Skin of body (tissue), 2 donors: ENCODE results near the gene RAP2B. TPM values are rescaled to one million over a fixed set of nuclear protein-coding genes. Genes with fewer than 3 reads are reported as not detected.
"Not testable (repeated sequence)": the region's sequence is repeated elsewhere in the genome, so short reads cannot be mapped to it uniquely, and the experiment has no call there.

Experiments
- DNase-seq: peaks from one replicate; lab custom pipeline; 2025; lab: John Stamatoyannopoulos, UW
- total RNA-seq: library from RNA; depleted of rRNA; stranded (reverse); fragments of >200 nt; gene quantifications from one replicate; pipeline ENCODE4 v1.2.3, GENCODE V29; 2014

Gene RAP2B
- 14.9 TPM for total RNA-seq

DNA sequence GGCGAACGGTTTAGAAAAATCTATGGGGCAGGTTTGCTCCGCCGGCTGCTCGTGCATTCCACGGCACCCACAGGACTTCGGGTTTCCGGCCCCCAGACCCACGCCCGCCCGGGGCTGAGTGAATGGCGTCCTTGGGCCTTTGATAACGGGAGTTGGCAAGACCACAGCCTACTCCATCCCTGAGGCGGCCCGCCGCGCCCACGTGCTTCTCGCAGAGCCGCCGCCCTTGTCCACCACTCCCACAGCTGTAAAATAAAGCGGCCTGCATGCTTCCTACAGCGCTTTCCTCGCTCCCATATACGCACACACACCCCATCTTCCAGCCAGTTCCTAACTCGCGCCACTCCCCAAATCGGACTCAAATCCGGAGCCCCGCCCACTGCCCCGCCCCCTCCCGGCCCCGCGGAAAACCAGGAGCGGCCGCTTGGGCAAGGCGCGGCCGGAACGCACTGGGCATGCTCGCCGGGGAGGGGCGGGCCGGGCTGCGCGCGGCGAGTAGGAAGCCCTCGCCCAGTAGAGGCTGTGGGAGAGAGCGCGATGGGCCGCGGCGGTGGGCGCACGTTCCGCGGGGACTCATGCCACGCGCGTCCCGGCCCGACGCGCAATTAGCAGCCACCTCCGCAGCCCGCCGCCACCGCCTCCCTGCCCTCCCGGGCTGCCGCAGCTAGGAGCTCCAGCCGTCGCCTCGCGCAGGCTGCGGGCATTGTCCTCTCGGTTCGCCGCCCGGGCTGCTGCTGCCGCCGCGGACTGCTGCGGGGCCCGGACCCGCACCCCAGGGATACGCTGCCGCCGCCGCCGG is at the start of gene RAP2B:
RAP2B (plus strand) TSS at position 513 of the 799 bp plus-strand sequence. CDS start 468 bp downstream, outside the sequence.
- peak; percentile 97 for DNase-seq

DNA sequence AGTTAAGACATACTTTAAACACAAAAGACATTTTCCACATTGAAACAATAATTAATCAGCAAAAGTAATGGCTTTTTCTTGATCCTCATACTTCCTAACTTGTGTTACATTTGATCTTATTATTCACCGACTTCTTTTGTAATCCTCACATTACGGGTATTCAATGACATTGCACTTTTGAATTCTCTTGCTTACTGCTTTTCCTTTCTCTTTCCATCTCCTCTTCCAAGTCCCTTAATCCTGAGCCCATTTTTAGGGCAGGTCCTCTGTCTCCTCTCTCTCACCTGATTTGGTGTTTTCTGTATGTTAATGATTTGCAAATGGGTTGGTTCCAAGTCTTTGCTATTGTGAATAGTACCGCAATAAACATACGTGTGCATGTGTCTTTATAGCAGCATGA is 48.5 kb upstream of the RAP2B start:
- no peak for DNase-seq

- not testable (repeated sequence) for DNase-seq
These were observed 47.8 kb upstream of the RAP2B start for GRCh38 chr3:153114270-153114669.

DNA sequence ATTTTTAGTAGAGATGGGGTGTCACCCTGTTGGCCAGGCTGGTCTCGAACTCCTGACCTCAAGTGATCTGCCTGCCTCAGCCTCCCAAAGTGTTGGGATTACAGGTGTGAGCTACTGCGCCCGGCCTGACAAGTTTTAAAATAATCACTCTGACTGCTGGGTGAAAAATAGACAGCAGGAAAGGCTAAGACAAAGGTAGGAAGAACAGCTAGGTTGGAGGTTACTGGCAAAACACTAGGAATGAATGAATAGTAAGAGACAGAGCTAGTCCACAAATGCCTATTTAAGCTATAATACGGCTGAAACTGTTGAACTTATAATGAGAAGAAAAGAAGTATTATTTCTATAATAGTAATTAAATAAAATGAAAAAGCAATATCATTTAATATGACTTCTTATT is 46.7 kb upstream of the RAP2B start:
- DNase-seq: no peak

DNA sequence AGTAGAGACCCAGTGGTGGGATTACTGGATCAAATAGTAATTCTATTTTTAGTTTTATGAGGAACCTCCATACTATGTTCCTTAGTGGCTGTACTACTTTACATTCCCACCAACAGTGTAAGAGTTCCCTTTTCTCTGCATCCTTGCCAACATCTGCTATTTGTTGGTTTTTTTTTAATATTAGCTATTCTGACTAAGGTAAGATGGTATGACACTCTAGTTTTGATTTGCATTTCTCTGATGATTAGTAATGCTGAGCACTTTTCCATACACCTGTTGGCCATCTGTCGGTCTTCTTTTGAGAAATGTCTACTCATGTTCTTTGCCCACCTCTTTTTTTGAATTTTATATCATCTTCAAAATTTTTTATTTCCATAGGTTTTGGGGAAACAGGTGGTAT is 34.2 kb upstream of the RAP2B start:
- no peak for DNase-seq

DNA sequence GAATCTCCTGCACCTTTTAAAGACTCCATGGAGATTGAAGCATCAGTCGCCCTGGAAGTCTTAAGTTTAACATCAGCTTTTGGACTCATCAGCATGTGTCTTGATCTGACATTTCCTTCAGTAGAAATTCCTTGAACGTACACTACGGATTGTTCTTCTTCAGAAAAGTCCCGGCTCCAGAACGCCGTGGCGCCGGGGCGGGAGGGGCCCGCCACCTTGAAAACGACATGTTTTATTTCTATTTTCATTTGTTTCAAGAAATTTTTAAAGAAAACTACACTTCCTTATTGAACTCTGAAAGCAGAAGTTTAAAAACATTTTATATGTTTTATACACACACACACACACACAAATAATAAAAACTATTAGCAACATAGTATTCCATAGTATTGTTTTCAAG is 32.6 kb upstream of the RAP2B start:
- DNase-seq: no peak

GRCh38 chr3:153129866-153130265 is 32.2 kb upstream of the RAP2B start:
- DNase-seq: no peak

GRCh38 chr3:153130312-153130977 is 31.6 kb upstream of the RAP2B start:
- no peak for DNase-seq

DNA sequence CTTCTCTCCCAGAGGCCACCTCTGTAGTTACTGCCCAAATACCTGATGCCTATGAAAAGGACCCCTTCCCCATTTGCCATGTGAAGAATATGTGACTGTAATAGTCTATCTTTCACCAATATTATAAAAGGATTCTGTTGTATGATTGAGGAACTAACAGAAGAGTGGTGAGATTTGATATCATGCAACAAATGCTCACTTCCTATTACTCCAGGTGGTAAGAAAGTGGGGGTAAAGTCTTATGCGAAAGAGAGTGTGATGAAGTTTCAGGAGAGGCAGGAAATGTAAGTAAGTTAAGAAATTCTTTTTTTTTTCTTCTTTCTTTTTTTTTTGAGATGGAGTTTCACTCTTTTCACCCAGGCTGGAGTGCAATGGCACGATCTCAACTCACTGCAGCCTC is 24.4 kb upstream of the RAP2B start:
- DNase-seq: no peak

GRCh38 chr3:153138276-153139210 is 23.5 kb upstream of the RAP2B start:
- DNase-seq: peak; percentile 33

DNA sequence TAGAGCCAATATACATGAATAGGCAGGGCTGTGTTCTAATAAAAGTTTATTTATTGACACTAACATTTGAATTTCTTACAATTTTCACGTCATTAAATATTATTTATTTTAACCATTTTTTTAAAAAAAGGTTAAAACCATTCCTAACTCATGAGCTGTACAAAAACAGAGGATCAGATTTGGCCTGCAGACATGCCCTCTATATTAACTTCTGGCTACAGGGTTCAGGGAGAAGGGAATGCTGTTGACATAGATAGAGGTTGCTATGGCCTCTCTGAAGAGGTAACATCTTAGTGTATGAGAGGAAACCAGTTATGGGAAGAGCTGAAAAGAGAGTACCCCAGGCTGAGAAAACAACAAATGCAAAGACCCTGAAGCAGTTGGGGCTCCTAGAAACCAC is 19.1 kb upstream of the RAP2B start:
- no peak for DNase-seq

DNA sequence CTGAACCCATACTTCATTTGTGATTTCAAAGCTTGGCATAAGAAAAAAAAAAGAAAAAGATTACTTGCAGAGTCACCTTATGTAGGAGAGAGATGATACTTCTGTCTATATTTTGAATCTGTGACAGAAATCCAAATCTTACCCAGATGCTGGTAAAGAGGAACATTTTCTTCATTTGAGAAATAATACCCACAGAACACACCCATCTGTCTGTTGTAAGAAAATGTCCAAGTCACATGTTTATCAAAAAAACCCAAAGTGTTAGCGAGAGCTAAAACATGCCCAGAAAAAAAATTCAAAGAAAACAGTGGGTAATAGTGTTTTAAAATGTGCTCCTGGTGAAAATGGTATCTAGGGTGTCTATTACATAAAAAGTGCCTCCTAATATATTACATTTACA is 18.0 kb upstream of the RAP2B start:
- DNase-seq: no peak

- DNase-seq: no peak
These were observed 17.2 kb upstream of the RAP2B start for GRCh38 chr3:153144779-153145178.

GRCh38 chr3:153145454-153145853 is 16.6 kb upstream of the RAP2B start:
- DNase-seq: no peak

- no peak for DNase-seq
These were observed 15.6 kb upstream of the RAP2B start for GRCh38 chr3:153146191-153147053.

GRCh38 chr3:153150991-153151390 is 11.0 kb upstream of the RAP2B start:
- DNase-seq: no peak

DNA sequence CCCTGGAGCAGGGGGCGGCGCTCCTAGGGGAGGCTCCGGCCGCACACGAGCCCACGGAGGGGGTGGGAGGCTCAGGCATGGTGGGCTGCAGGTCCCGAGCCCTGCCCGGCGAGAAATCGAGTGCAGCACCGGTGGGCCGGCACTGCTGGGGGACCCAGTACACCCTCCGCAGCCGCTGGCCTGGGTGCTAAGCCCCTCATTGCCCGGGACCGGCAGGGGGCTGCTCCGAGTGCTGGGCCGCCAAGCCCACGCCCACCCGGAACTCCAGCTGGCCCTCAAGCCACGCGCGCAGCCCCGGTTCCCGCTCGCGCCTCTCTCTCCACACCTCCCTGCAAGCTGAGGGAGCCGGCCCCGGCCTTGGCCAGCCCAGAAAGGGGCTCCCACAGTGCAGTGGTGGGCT is 6.2 kb upstream of the RAP2B start:
- DNase-seq: not testable (repeated sequence)

DNA sequence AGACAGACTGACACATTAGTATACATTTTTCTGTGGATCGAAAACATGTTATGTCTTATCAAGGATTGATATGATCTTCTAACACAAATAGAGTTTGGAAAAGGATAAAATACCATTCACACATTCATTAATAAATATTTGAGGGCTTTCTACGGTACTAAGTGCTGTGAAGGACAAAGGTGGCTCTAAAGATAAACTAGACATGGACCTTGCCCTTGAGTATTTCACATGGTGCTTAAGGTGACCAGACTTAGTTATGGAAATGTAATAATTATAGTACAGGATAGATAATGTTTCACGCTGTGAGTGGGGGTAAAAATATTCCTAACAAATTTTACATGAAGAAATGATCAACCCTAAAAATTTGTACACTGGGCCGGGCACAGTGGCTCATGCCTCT is 3.8 kb upstream of the RAP2B start:
- no peak for DNase-seq

DNA sequence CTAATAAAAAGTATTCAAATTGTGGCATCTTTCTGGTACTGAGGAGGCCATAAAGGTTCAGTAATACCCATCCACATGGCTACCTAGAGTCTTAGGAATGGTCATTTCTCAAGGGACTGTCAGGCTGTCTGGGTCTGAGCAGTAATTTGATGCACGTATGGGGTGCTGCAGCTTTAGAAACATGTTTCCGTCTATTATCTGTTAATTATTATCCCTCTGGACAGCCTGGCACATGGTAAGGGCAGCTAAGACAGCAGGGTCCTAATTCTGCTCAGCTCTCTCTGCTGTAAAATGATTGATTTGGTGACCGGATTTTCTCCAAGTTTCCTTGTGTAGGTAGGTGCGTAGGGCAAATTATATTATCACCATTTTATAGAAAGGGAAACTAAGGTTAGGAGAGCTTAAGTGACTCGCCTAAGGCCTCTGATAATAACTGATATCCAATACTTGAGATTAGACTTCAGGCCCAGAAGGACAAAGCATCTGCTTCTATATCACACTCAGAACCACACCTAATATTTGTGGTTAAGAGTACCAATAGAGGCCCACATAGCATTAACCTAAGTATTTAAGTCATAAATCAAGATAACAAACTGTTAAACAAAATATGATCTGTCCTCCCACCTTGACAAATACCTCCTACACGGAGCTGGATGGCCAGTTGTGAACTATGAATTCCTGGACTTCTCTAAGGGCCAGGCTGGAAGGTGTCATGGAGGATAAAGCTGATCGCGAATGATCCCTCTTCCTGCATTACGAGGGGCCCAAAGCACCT is 2.9 kb upstream of the RAP2B start:
- no peak for DNase-seq

- DNase-seq: no peak
These were observed 2.1 kb upstream of the RAP2B start for GRCh38 chr3:153159771-153160397.
